Type B pancreatic cell (in vitro differentiated cells): ENCODE measurements around the gene GRIN2C. TPM values are rescaled to one million over a fixed set of nuclear protein-coding genes. Genes with fewer than 3 reads are reported as not detected.

ENCODE experiments used
- DNase-seq: peaks from one replicate; pipeline ENCODE4 v3.0.0; 2021; ENCODE audit warnings: mixed read lengths; ENCODE audit not compliant: unreplicated experiment; ENCODE audit errors: extremely low spot score
- H3K27ac Mint-ChIP-seq: 2 replicates; pipeline ENCODE4 v1.8.0; 2021; ENCODE audit warnings: mild to moderate bottlenecking, mixed read lengths
- H3K27me3 Mint-ChIP-seq: 2 replicates; pipeline ENCODE4 v1.8.0; 2021; ENCODE audit warnings: mixed read lengths
- H3K36me3 Mint-ChIP-seq: 2 replicates; pipeline ENCODE4 v1.8.0; 2021; ENCODE audit warnings: mixed read lengths
- H3K4me1 Mint-ChIP-seq: one replicate; pipeline ENCODE4 v1.8.0; 2021; ENCODE audit warnings: mixed read lengths; ENCODE audit not compliant: unreplicated experiment
- H3K4me3 Mint-ChIP-seq: 2 replicates; pipeline ENCODE4 v1.8.0; 2021; ENCODE audit warnings: mild to moderate bottlenecking, mixed read lengths
- H3K9me3 Mint-ChIP-seq: 2 replicates; pipeline ENCODE4 v1.8.0; 2021; ENCODE audit warnings: mixed read lengths
- CTCF ChIP-seq: fragments of 200-600 bp; sonication (generic); conservative IDR thresholded peaks from 2 replicates; pipeline ENCODE4 v1.5.0; 2021; ENCODE audit warnings: antibody characterized with exemption, mild to moderate bottlenecking
- total RNA-seq: library from RNA; stranded (reverse); gene quantifications from 2 replicates; pipeline ENCODE4 v1.2.1, GENCODE V29; 2021; ENCODE audit warnings: low replicate concordance

The GRIN2C gene
- total RNA-seq, 1 donor from 2014 or later, result 0.72 TPM

GRCh38 chr17:74796866-74797265 is 62.8 kb downstream of the GRIN2C start:
- Mint-ChIP-seq H3K27me3 (no peaks in the 10 kb centered on the region), H3K9me3 (no peaks in the 10 kb centered on the region), H3K36me3 (peaks cover 3% of the 10 kb centered on the region), H3K4me1 (peaks cover 14% of the 10 kb centered on the region), H3K4me3 (no peak overlapping the region), H3K27ac (no peak overlapping the region)
- DNase-seq, result no peak
- no peak for TF ChIP-seq CTCF

DNA sequence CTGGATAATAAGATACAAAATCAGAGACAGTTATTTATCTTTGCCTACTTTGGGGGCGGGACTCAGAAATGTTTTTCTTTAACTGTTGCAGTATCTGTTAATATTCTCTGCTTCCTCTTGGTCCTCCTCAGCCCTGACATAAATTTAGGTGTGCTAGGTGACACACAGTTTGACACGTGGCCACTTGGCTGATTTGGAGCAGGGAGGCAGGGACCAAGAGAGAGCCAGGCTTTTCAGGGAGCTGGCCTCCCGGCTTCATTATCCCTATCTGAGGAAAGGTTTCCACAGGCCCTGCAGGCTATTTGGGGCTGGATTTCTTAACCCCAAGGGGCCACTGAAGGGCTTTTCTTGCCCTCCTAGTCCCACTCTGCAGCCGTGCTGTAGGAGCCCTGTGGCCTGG is 63.5 kb downstream of the GRIN2C start:
- Mint-ChIP-seq H3K9me3 (no peaks in the 10 kb centered on the region), H3K36me3 (peaks cover 3% of the 10 kb centered on the region), H3K27ac (no peak overlapping the region), H3K4me1 (peaks cover 14% of the 10 kb centered on the region), H3K4me3 (no peak overlapping the region), H3K27me3 (no peaks in the 10 kb centered on the region)
- DNase-seq, result no peak
- TF ChIP-seq CTCF, result no peak

- Mint-ChIP-seq H3K4me1 (peaks cover 14% of the 10 kb centered on the region), H3K27me3 (no peaks in the 10 kb centered on the region), H3K4me3 (no peak overlapping the region), H3K9me3 (no peaks in the 10 kb centered on the region), H3K36me3 (peaks cover 3% of the 10 kb centered on the region), H3K27ac (no peak overlapping the region)
- no peak for TF ChIP-seq CTCF
- DNase-seq, result no peak
Measured at GRCh38 chr17:74795327-74796020, 64.2 kb downstream of the GRIN2C start.

GRCh38 chr17:74792586-74793105 is 67.0 kb downstream of the GRIN2C start:
- no peak for TF ChIP-seq CTCF
- DNase-seq, result no peak
- H3K4me3 Mint-ChIP-seq, result no peak overlapping the region
- no peaks in the 10 kb centered on the region for H3K9me3 Mint-ChIP-seq
- no peaks in the 10 kb centered on the region for H3K27me3 Mint-ChIP-seq
- H3K27ac Mint-ChIP-seq, result no peak overlapping the region
- peaks cover 4% of the 10 kb centered on the region for H3K4me1 Mint-ChIP-seq
- peaks cover 3% of the 10 kb centered on the region for H3K36me3 Mint-ChIP-seq

Other genes with a start within 250 kb of the GRIN2C start
- not detected in 2 replicates for gene CD300E, start 236.1 kb downstream of the GRIN2C start, total RNA-seq
- 0.19 TPM in 1 of 2 replicates, not detected in the other for gene CD300LF, start 147.0 kb downstream of the GRIN2C start, total RNA-seq
- gene RAB37, start 122.6 kb downstream of the GRIN2C start, total RNA-seq, result 3.4 and 4.2 TPM in 2 replicates
- gene NHERF1, start 111.3 kb downstream of the GRIN2C start, total RNA-seq, result 86.9 and 157 TPM in 2 replicates
- gene NAT9, start 83.5 kb downstream of the GRIN2C start, total RNA-seq, result 54.7 and 67.2 TPM in 2 replicates
- gene FDXR, start 13.1 kb upstream of the GRIN2C start, total RNA-seq, result 28.1 and 44.4 TPM in 2 replicates
- gene FADS6, start 33.7 kb upstream of the GRIN2C start, total RNA-seq, result 0.82 and 2.7 TPM in 2 replicates
- 0.56 and 1.4 TPM in 2 replicates for gene USH1G, start 63.4 kb upstream of the GRIN2C start, total RNA-seq
- gene OTOP2, start 64.4 kb upstream of the GRIN2C start, total RNA-seq, result 0.12 TPM in 1 of 2 replicates, not detected in the other
- gene OTOP3, start 76.0 kb upstream of the GRIN2C start, total RNA-seq, result 0.80 and 1.3 TPM in 2 replicates
- 36.6 and 106 TPM in 2 replicates for gene HID1, start 112.9 kb upstream of the GRIN2C start, total RNA-seq
- gene CDR2L, start 127.7 kb upstream of the GRIN2C start, total RNA-seq, result 34.9 and 96.2 TPM in 2 replicates
- 27.9 and 28.5 TPM in 2 replicates for gene MRPL58, start 152.8 kb upstream of the GRIN2C start, total RNA-seq
- gene ATP5PD, start 187.1 kb upstream of the GRIN2C start, total RNA-seq, result 239 and 287 TPM in 2 replicates
- 22.3 and 26.1 TPM in 2 replicates for gene KCTD2, start 187.3 kb upstream of the GRIN2C start, total RNA-seq
- gene SLC16A5, start 228.1 kb upstream of the GRIN2C start, total RNA-seq, result 16.4 and 42.0 TPM in 2 replicates